NCI-H2196 treated with DMSO at 0.1 percent for 48 hours (cell line): ENCODE measurements around the gene LINGO1.

Experiments used
- DNase-seq: peaks from one replicate; lab custom pipeline; 2025; ENCODE audit not compliant: unreplicated experiment; lab: John Stamatoyannopoulos, UW

Gene LINGO1, protein sequence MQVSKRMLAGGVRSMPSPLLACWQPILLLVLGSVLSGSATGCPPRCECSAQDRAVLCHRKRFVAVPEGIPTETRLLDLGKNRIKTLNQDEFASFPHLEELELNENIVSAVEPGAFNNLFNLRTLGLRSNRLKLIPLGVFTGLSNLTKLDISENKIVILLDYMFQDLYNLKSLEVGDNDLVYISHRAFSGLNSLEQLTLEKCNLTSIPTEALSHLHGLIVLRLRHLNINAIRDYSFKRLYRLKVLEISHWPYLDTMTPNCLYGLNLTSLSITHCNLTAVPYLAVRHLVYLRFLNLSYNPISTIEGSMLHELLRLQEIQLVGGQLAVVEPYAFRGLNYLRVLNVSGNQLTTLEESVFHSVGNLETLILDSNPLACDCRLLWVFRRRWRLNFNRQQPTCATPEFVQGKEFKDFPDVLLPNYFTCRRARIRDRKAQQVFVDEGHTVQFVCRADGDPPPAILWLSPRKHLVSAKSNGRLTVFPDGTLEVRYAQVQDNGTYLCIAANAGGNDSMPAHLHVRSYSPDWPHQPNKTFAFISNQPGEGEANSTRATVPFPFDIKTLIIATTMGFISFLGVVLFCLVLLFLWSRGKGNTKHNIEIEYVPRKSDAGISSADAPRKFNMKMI

DNA sequence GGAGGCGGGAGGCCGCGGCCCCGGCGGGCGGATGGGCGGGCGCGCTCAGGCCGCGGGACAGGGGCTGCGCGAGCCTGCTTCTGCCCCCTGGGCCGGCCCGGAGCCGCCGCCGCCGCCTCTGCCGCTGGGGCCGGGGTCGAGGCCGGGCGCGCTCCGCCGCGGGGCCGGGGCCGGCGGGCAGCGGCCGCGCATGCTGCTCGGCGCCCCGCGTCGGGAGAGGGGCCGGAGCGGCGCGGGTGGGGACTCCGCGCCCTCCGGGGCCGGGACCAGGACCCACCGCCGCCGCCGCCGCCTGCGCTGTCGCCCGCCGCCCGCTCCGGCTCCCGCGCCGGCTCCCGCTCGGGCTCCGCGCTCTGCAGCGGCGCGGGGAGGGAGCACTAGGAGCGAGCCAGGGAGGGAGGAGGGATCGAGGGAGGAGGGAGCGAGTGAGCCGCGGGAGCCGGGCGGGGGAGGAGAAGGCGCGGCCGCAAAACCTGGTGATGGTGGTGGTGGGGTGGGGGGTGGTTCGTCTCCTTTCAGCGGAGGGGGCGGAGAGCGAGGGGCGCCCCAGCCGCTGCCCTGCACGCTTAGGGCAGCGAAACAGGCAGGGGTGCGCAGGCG is at the start of gene LINGO1:
Gene LINGO1 (minus strand): TSS at position 379 of the 600 bp plus-strand sequence. CDS start 597 bp downstream, outside the sequence.
- DNase-seq, result no peak

DNA sequence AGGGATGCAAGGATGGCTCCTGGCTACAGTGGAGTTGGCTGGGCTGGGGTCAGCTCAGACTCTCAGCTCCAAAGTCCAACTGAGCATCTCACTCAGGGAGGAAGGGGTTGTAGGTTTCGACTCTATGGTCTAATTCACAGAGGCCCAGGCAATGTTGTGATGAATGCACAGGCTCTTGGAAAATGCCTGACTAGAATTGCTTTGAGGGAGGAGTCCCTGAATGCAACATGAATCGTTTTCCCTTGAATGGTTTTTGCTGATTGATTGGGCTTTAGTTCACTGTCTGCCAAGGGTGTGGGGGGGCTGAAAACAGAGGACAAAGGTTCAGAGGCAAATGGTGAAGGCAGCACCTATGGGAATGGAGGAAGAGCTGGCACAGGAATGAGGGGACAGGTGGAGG is 48.6 kb upstream of the LINGO1 start:
- no peak for DNase-seq

DNA sequence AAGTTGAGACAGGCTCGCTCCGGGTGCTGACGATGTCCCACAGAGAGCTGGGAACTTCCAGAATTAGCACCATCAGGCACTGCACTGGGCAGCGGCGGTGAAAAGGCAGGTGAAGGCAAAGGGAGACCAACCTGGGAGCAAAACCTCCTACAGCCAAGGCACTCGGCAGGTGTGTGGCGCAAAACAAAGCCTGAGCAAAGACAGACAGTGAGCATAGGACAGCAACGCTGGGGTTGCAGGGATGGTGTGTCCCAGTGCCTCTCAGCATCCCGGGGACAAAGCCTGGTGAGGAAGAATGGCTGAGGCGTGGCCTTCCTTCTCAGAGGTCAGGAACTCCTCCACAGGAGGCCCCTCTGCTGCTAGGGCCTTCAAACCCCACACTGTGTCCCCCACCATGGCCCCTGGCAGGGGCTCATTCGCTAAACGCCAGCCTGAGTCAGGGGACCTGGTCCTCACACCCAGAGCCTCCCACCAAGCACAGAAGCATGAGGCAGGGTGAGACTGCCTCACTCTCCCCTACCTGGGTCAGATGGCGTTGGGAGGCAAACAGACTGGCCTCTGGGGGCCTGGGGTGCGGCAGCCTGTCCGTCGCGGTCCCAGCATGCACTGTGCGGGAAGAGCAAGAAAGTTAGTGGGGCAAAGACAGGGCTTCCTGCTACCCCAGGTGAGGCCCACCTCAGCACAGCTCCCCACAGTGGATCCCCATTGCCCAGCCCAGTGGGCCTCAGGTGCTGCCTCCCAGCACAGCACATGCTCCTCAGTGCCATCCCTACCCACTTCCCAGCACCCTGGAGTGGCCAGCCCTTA is 44.1 kb upstream of the LINGO1 start:
- DNase-seq, result no peak

DNA sequence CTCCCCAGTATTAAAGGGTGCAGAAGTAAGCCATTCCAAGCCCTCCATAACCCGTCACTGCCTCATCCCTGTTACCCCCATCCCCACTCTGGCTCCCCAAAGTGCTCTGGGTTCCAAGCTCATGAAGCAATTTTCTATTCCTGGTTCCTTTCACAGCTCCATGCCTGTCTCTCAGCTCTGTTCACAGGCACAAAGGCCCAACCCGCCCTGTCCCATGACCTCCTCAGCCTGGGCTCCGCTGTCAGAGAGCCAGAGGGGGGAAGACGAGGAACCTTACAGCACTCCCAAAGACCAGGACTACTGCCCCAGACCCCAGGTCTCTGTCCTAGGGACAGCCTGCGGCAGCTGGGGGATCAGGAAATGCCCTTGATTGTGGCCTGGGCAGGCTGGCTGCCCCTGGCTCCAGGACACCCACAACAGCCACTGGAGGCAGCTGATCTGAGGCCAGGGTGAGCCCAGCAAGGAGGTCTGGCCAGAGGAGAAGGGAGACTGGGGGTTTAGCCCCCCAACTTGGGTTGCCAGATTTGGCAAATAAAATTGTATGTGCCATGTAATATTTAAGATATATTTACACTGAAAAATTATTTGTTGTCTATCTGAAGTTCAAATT is 43.2 kb upstream of the LINGO1 start:
- no peak for DNase-seq

DNA sequence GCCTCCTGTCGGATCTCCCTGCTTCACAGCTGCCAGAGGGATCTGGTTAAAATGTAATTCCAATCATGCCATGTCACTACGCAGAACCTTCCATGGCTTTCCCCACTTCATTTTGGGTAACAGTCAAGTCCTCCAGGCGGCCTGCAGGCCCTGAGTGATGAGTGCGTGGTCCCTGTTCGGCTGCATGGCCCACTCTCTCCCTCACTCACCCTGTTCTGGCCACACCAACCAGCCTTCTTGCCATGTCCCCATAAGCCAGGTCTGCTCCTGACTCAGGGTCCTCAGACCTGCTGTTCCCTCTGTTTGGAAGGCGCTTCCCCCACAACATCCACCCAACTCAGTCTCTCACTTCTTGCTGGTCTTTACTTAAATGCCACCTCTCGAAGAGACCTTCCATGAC is 41.6 kb upstream of the LINGO1 start:
- no peak for DNase-seq

DNA sequence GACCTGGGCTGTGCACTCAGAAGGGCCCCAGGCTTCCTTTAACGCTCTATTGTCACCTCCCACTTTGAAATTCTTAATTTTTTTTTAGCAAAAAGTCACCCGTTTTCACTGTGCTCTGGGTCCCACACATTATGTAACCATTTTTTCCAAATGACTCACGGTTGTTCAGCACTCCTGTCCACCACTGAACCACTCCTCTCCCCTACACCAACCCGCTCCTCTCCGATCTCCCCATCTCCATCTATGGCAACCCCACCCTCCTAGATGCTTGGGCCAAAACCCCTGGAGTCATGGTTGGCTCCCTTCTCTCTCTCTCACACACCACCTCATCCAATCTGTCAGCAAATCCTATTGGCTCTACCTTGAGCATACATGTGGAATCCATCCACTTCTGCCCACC is 41.2 kb upstream of the LINGO1 start:
- DNase-seq, result no peak

DNA sequence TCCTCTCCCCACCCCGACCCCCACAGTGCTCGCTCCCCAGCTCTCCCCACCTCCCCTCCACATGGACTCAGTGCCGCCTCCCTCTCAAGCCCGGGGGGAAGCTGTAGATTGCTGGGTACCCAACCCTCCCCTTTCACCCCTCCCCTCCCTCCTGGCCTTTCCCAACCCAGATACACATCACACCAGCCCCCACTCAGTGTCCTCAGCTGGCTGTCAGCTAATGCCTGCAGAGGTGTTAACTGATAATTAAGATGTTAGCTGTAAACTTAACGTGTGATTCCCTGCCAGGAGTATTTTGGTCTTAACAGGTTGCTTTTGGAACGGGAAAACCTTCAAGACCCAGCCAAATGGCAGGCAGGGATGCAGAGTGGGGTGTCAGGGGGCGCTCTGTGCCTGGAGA is 39.4 kb upstream of the LINGO1 start:
- no peak for DNase-seq

DNA sequence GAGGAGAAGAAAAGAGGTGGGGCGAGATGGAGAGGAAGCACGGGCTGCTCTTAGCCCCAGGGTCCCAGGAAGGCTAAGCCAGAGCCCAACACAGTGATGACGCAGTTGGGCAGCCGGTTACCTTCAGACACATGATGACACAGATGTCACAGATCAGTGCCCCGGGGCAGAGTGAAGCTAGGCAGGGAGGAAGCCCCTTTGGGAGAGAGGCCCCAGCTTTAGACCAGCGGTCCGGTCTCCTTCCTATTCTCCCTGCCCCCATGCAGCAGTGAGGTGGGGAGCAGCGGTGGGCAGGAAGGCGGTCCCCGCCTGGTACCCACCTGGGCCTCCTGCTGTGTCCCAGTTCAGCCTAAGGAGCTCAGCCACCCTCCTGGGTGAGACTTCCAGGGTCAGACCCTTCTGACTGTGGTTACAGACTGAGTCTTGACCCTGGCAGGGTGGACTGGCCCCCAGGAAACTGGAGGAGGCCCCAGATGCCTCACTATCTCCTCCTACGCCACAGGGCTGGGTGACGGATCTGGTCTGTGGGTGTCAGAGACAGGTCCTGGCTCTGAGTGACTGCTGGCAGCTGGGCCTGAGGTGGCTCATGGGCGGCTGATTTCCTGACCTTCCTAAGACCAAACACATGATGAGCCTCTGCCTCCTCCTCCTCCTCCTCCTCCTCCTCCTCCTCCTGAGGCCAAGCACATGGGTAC is 38.8 kb upstream of the LINGO1 start:
- no peak for DNase-seq

DNA sequence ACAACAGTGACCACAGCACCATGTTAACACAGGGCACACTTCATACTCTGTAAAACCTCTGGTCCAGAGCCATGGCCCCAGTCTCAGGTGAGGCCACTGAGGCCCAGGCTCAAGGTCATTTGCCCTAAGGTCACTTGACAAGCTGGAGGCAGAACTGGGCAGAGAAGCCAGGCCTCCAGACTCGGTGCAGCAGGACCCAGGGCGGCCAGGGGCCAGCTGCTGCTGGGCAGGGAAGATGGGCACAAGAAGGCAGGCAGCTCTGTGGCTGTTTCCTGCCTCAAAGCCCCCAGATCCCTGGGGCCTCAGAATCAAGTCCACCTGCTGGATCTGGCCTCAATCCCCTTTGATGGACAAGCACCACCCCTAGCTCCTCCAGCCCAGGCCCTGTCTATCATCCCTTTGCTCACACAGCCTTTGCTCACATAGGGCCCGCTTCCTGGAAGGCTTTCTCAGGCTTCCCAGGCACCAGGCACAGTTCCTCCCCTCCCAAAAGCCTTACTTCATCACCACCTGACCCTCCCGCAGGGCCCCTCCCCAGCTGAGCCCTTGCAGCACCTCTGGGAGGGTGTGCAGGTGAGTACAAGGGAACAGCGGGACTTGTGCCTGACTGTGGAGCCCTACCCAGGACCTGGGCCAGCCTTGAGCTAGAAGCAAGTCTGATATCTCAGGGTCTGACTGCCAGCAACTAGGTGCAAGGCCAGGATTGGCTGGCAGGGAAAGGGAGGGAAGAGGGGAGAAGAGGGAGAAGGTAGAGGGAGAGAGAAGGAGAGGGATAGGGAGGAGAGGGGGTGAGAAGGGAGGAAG is 38.0 kb upstream of the LINGO1 start:
- no peak for DNase-seq

DNA sequence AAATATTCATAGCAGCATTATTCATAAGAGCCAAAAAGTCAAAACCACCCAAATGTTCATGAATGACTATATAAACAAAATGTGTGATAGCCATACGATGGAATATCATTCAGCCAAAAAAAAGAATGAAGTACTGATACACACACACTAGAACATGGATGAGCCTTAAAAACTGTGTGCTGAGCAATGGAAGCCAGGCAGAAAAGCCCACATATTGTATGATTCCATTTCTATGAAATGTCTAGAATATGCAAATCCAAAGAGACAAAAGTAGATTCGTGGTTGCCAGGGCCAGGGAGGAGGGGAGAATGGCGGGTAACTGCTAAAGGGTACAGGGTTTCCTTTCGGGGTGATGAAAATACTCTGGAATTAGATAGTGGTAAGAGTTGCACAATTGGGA is 37.2 kb upstream of the LINGO1 start:
- DNase-seq, result no peak

DNA sequence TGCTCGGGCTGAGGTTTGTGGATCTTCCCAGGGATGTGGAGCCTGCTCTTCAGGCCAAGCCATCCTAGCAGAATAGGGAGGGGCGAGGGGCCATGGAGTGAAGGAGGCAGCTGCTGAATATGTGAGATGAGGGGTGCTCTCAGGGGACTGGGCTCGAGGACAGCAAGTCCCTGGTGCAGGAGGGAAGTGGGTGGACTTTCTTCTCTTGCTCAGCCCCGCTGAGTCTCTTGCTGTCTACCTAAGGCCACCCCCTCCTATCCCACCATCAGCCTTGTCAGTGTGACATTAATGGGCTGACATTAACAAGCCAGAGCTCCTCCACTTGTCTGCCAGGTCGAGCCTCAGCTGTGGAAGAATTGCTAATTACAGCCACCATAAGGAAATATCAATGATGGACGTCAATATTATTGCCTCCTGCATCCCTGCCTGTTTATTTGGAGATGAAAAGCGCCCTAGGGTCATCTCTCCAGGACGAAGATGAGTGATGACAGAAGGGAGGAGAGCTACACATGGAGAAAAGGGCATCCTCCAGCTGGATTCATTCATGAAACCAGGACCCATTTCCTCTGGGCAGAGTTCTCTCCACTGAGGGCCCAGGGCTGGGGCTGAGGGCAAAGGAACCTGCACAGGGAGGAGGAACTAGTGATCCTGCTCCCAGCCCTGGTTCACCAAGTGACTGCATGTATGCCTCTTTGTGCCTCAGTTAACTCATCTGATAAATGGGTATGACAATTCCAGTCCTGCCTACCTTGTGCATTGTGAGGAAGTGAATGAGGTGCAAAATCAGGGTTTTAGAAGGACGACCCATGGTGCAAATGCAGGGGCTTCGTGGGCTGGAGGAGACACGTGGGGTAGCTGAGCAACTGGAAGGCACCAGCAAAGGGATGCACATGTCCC is 34.9 kb upstream of the LINGO1 start:
- no peak for DNase-seq

DNA sequence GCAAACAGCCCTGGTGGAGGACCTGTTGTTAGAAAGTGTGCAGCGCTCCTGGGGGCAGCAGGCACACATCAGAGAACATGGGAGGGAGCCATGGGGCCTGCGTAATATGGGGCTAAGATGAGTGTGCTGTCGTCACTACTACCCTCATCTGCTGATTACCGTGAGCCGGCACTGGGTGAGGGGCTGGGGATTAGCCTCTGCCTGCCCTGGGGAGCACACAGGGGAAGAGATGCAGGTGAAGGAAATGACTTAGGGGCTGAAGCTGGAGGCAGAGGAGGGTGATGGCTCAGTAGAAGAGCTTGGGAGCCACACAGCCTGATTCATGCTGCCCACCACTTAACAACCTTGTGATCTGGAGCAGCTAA is 33.6 kb upstream of the LINGO1 start:
- no peak for DNase-seq

DNA sequence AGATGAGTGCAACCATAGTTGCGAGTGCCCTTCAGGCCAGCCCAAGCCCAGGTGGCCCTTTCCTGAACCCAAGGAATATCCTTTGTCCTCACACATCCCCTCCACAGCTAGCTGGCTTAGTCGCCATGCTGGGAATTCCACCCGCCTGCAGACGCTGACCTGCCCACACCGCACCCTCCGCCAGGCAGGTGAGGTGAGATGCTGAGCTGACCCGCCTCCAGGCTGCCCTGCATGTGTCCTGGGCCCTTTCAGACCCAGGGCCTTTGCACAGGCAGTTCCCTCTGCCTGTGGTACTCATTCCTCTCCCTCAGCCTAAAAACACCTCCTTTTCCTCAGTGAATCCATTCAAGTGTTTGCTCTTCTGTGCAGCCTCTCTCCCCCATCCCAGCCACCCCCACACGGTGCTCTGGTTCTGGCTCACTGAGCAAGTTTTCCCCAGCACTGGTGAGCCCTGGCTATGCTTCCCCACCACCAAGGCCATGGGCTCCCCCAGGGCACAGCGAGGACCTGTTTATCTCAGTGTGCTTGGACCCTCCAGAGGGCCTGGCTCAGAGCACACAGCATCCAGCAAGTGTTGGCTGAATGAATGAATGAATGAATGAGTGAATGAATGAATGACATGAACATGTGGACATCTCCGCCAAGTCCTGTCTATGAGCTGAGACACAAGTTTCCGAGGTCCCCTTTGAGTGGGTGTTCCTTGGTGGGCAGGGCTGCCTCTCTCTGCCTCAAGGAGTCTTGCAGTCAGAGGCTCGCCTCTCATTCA is 33.0 kb upstream of the LINGO1 start:
- no peak for DNase-seq

DNA sequence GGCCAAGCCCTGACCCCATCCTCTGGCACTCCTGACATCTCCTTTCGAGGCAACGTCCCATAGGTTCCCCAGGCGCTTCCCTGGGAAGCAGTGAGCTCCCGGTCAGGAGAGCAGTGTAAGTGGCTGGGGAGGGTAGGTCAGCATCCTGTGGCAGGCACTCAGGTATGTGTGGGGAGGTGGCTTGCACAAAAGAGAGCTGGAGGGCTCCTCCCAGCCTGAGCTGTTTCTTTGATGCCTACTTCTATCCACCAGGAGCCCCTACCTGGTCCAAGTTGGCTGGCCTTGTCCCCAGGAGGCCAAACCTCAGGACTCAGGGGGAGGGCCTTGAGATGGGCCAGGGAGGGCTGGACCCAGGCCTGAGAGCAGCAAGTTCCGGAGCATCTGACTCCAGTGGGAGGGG is 31.7 kb upstream of the LINGO1 start:
- no peak for DNase-seq

DNA sequence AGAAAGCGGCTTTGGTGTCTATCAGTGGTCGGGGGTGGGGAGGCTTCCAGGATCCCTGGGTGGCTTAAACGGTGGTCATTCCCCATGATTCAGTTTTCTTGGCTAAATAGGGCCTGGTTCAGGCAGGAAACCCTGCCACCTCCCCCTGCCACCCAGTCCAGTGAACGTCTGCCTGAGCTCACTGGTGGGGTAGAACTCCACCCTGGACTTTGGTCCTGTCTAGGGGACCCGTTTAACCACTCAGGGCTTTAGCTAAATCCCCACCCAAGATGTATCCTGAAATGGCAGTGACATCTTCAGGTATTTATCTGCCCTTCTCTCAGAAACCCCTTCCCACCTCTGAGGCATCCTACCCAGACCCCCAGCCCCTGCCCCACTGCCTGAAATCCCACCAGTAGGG is 30.5 kb upstream of the LINGO1 start:
- no peak for DNase-seq

DNA sequence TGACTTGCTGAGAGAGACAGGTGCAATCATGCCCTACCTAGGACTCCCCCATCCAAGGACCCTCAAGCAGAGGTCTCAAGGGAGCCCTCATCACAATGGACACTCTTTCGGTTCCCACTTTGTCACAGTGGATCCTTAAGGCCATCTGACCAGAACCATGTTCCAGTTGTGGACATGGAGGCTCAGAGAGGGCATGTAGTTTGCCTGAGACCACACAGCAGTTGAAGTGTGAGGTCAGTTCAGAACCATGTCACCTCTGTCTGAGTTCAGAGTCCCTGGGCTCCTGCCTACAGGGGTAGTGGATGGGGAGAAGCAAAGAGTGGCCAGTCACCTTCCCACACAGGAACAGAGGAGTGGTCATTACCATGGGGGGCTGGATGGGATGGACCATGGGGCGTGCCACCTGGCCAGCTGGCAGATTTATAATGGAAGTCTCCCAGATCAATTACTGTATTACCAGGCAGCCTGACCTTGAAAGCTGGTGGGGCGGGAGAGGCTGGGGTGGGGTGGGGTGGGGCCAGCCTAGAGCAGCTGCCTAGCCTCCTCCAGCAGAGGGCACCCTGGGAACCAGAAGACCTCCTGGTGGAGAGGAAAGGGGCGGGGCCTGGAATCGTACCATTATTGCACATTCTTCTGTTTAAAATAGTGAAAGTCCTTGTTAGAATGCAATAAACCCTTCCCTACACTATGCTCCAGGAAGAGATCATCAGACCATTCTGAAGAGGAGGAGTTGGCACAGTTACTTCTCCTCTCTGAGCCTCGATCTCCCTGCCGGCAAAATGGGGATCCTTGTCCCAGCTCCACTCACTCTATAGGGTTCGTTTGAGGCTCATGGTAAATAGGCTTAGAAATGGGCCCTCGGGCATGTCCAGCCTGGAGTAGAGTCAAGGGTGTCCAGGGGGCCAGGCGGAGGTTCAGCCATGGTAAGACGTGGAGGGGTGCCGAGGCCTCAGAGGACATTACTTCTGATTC is 26.9 kb upstream of the LINGO1 start:
- peak; percentile 17 for DNase-seq

DNA sequence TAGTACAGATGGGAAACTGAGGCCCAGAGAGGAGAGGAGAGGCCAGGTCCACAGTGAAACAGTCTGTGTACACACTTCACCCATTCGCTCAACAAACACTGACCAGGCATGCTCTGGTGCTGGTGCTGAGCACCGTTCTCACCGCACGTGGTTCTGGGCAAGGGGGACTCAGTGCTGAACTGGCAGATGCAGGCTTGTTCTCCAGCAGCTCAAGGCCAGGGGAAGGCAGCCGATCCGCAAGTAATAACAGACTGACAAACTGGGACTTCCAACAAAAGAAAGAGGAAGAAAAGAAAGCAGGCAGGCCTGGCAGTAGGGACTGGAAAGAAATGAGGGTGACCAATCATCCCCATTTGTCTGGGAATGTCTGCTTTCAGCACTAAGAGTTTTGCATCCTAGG is 25.6 kb upstream of the LINGO1 start:
- no peak for DNase-seq
